SHP77 (cell line): ENCODE data around the gene MYLK.

ENCODE experiments used
- DNase-seq, 2 experiments: peaks; one replicate each; lab custom pipeline; 2025; lab: John Stamatoyannopoulos, UW

The MYLK gene

GRCh38 chr3:123769356-123769743, 114.8 kb downstream of the MYLK start:
- no peak for DNase-seq

- no peak for DNase-seq
Measured at GRCh38 chr3:123768480-123769355, 115.4 kb downstream of the MYLK start.

GRCh38 chr3:123767564-123768292, 116.4 kb downstream of the MYLK start:
- no peak for DNase-seq

GRCh38 chr3:123767009-123767372, 117.1 kb downstream of the MYLK start:
- DNase-seq, result no peak

GRCh38 chr3:123766193-123767008, 117.7 kb downstream of the MYLK start:
- DNase-seq, result no peak

GRCh38 chr3:123765475-123766128, 118.5 kb downstream of the MYLK start:
- no peak for DNase-seq

GRCh38 chr3:123764647-123765046, 119.5 kb downstream of the MYLK start:
- DNase-seq, result no peak

- DNase-seq, result no peak
Measured at GRCh38 chr3:123762805-123763204, 121.3 kb downstream of the MYLK start.

GRCh38 chr3:123760817-123761216, 123.3 kb downstream of the MYLK start:
- DNase-seq, result no peak

- no peak for DNase-seq
Measured at GRCh38 chr3:123759871-123760270, 124.3 kb downstream of the MYLK start.

GRCh38 chr3:123759311-123759710, 124.8 kb downstream of the MYLK start:
- DNase-seq, result no peak

GRCh38 chr3:123758081-123758564, 126.0 kb downstream of the MYLK start:
- no peak for DNase-seq

- peak; percentile 19 to 25 for DNase-seq
Measured at GRCh38 chr3:123757281-123757940, 126.7 kb downstream of the MYLK start.

GRCh38 chr3:123755501-123755900, 128.6 kb downstream of the MYLK start:
- no peak for DNase-seq

GRCh38 chr3:123755085-123755484, 129.0 kb downstream of the MYLK start:
- DNase-seq, result no peak

- no peak for DNase-seq
Measured at GRCh38 chr3:123753286-123753685, 130.8 kb downstream of the MYLK start.

GRCh38 chr3:123752228-123752627, 131.9 kb downstream of the MYLK start:
- no peak for DNase-seq

- no peak for DNase-seq
Measured at GRCh38 chr3:123751433-123751832, 132.7 kb downstream of the MYLK start.

GRCh38 chr3:123750659-123751420, 133.3 kb downstream of the MYLK start:
- DNase-seq, result no peak

GRCh38 chr3:123750209-123750608, 133.9 kb downstream of the MYLK start:
- DNase-seq, result no peak
